K562 (cell line): ENCODE data around the gene VWF. TPM values are rescaled to one million over a fixed set of nuclear protein-coding genes. Genes with fewer than 3 reads are reported as not detected.
"Not testable (repeated sequence)": the region's sequence is repeated elsewhere in the genome, so short reads cannot be mapped to it uniquely, and the experiment has no call there.

Experiments used
- ATAC-seq: fragments of 200-7000 bp; cut with Tn5 transposase; 3 replicates; pipeline ENCODE4 v1.9.1; 2020; ENCODE audit warnings: moderate library complexity
- BruUV-seq: library from RNA; stranded (reverse); fragments of 400-500 nt; replicated peaks from 2 replicates; lab custom pipeline; 2021; lab: Mats Ljungman, UMichigan
- CTCF ChIA-PET: fragments of 300-600 bp; formaldehyde crosslinking; extraction: SDS; loops from one replicate; lab custom pipeline; 2021; ENCODE audit warnings: low intra/inter-chr PET ratio; lab: Yijun Ruan, JAX
- POLR2A ChIA-PET: fragments of 300-600, 350-650 bp; sonication (Branson Sonifier 250); formaldehyde crosslinking; extraction: SDS; loops from one replicate; lab custom pipeline; 2021; ENCODE audit warnings: antibody characterized with exemption, inconsistent platforms; lab: Yijun Ruan, JAX
- DNase-seq, 4 experiments: peaks; one replicate each; pipeline versions ENCODE4 v3.0.0 to v3.0.0-alpha.2; 2011 to 2018; ENCODE audit warnings: low spot score in 3 of 4, mixed read lengths in 3 of 4; ENCODE audit errors: extremely low read depth in 1 of 4
- FAIRE-seq: peaks from 2 replicates; lab custom pipeline; 2011; peaks lifted over from hg19 to GRCh38; lab: Jason Lieb, UNC
- H2AFZ ChIP-seq: 2 replicates; pipeline ENCODE4 v1.6.0; 2011; ENCODE audit warnings: low read depth, low read length, control low read depth, inconsistent platforms
- H3K27ac ChIP-seq: fragments of 200-600 bp; 3 replicates; pipeline ENCODE4 v1.8.0; 2011; ENCODE audit warnings: low read depth, mild to moderate bottlenecking, control low read depth, inconsistent platforms, low read length, moderate library complexity, mixed read lengths; ENCODE audit errors: extremely low read depth
- H3K27me3 ChIP-seq, 2 experiments: fragments of 300-600 bp in 1 of 2; 2 replicates in 1 of 2; 3 replicates in 1 of 2; pipeline versions ENCODE4 v1.6.0 to v1.8.0; 2011; ENCODE audit warnings: inconsistent platforms in 2 of 2, low read length in 2 of 2, mild to moderate bottlenecking in 1 of 2, mixed read lengths in 1 of 2, moderate library complexity in 1 of 2; ENCODE audit not compliant: control insufficient read depth in 2 of 2, insufficient read depth in 2 of 2
- H3K36me3 ChIP-seq: fragments of 300-600 bp; 3 replicates; pipeline ENCODE4 v1.8.0; 2011; ENCODE audit warnings: mild to moderate bottlenecking, low read length, inconsistent platforms; ENCODE audit not compliant: control insufficient read depth, insufficient read depth
- H3K4me1 ChIP-seq, 2 experiments: fragments of 200-600 bp in 1 of 2; replicated peaks in 1 of 2; 2 replicates in 1 of 2; 3 replicates in 1 of 2; pipeline versions ENCODE4 v1.5.1 to v1.8.0; 2011; ENCODE audit warnings: inconsistent platforms in 2 of 2, low read length in 2 of 2, mild to moderate bottlenecking in 1 of 2, mixed read lengths in 1 of 2, moderate library complexity in 1 of 2; ENCODE audit not compliant: control insufficient read depth in 2 of 2, insufficient read depth in 2 of 2
- H3K4me2 ChIP-seq: 2 replicates; pipeline ENCODE4 v1.6.1; 2011; ENCODE audit warnings: low read length, control low read depth, inconsistent platforms, mixed read lengths; ENCODE audit not compliant: insufficient read depth
- H3K4me3 ChIP-seq: fragments of 200-600 bp; sonication (generic), shearing (Covaris generic); 2 replicates; pipeline ENCODE4 v1.5.1; 2016; ENCODE audit warnings: control low read depth, inconsistent platforms
- H3K79me2 ChIP-seq: fragments of 200-600 bp; 3 replicates; pipeline ENCODE4 v1.8.0; 2011; ENCODE audit warnings: low read length, inconsistent platforms; ENCODE audit not compliant: control insufficient read depth, insufficient read depth
- H3K9ac ChIP-seq, 2 experiments: 2 replicates each; pipeline versions ENCODE4 v1.6.0 to v1.6.1; 2011; ENCODE audit warnings: low read depth in 2 of 2, low read length in 2 of 2, control low read depth in 1 of 2, inconsistent platforms in 1 of 2, mild to moderate bottlenecking in 1 of 2, mixed read lengths in 1 of 2; ENCODE audit not compliant: insufficient read depth in 1 of 2
- H3K9me1 ChIP-seq: one replicate; pipeline ENCODE4 v1.6.0; 2011; ENCODE audit warnings: inconsistent platforms, mild to moderate bottlenecking, low read length, moderate library complexity; ENCODE audit not compliant: control insufficient read depth, insufficient read depth
- H3K9me3 ChIP-seq: replicated peaks from 2 replicates; pipeline ENCODE4 v1.5.1; 2011; ENCODE audit warnings: low read depth, low read length, inconsistent platforms; ENCODE audit not compliant: control insufficient read depth, insufficient read depth
- H4K20me1 ChIP-seq: replicated peaks from 2 replicates; pipeline ENCODE4 v1.6.1; 2011; ENCODE audit warnings: low read length, inconsistent platforms, mixed read lengths; ENCODE audit not compliant: control insufficient read depth, insufficient read depth
- WGBS: fragments of 100-300 bp; shearing (Covaris generic); methylation state at CpG from one replicate; pipeline ENCODE4 v1.1.6; 2016; ENCODE audit warnings: low coverage, mixed read lengths; ENCODE audit not compliant: insufficient coverage; ENCODE audit errors: missing lambda C conversion rate; 5-methylcytosine and 5-hydroxymethylcytosine counted together
- in situ Hi-C: fragments of 300-500 bp; cut with MboI; formaldehyde crosslinking; loops from 4 replicates; pipeline ENCODE4 v1.15.0; 2018; ENCODE audit warnings: inconsistent platforms, mixed read lengths
- intact Hi-C: fragments of 100-400 bp; cut with micrococcal nuclease; formaldehyde crosslinking; loops from 2 replicates; pipeline ENCODE4 v1.14.2; 2022
- polyA plus RNA-seq, 8 experiments: library from polyadenylated mRNA; depleted of rRNA in 4 of 8; stranded (reverse) in 5 of 8; unstranded in 3 of 8; fragments of >200 nt; fragmentation: Nextera tagmentation in 2 of 8; fragmentation: Illumina TruSeq in 1 of 8; extraction: Ambion mirVana in 2 of 8; extraction: Trizol in 1 of 8; gene quantifications; 2 replicates each; pipeline versions ENCODE4 v1.2.1 to v1.2.3, GENCODE V29; 2011 to 2014; ENCODE audit warnings: inconsistent platforms in 1 of 8, missing spikeins in 1 of 8
- total RNA-seq, 7 experiments: library from RNA; depleted of rRNA in 6 of 7; stranded (reverse); fragments of >200 nt in 6 of 7; fragmentation: Illumina TruSeq in 2 of 7; extraction: Trizol in 2 of 7; gene quantifications; 2 replicates each; pipeline versions ENCODE4 v1.2.1 to v1.2.3, GENCODE V29; 2011 to 2021; ENCODE audit warnings: low replicate concordance in 1 of 7
- TF ChIP-seq, protein P1 (sequence below): fragments of 450-650 bp; IDR thresholded peaks from 2 replicates; pipeline ENCODE4 v1.7.1; 2018; ENCODE audit warnings: mild to moderate bottlenecking, low read depth; ENCODE audit not compliant: partially characterized antibody
- TF ChIP-seq, protein P2 (sequence below): fragments of 450-650 bp; IDR thresholded peaks from one replicate; pipeline ENCODE4 v1.6.1; 2018; ENCODE audit warnings: mild to moderate bottlenecking, moderate library complexity; ENCODE audit not compliant: partially characterized antibody

VWF gene
- total and polyA plus RNA-seq, 9 of the 15 experiments (the other 6 are each of a cell fraction or from before 2014, with no cell fraction given), result 0.53 TPM; not detected in 8

DNA sequence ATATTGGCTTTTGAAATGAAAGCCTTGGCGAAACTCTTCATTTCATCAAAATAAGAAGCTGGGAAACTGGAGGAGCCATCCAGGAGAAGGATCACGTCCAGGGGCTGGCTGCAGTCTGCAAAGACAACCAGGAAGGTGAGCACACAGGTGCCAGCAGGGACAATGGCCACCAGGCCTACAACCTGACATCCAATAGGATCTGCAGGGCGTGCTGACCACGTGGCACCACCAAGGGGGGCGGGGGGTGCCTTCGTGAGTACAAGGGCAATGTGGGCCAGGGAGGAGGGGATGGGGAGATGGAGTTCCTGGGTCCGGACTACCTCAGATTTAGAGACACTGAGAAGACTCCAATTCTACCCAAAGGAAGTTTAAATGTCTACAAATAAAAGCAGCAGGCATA is 107.7 kb downstream of the VWF start (continued):
- TF ChIP-seq, protein P1, sequence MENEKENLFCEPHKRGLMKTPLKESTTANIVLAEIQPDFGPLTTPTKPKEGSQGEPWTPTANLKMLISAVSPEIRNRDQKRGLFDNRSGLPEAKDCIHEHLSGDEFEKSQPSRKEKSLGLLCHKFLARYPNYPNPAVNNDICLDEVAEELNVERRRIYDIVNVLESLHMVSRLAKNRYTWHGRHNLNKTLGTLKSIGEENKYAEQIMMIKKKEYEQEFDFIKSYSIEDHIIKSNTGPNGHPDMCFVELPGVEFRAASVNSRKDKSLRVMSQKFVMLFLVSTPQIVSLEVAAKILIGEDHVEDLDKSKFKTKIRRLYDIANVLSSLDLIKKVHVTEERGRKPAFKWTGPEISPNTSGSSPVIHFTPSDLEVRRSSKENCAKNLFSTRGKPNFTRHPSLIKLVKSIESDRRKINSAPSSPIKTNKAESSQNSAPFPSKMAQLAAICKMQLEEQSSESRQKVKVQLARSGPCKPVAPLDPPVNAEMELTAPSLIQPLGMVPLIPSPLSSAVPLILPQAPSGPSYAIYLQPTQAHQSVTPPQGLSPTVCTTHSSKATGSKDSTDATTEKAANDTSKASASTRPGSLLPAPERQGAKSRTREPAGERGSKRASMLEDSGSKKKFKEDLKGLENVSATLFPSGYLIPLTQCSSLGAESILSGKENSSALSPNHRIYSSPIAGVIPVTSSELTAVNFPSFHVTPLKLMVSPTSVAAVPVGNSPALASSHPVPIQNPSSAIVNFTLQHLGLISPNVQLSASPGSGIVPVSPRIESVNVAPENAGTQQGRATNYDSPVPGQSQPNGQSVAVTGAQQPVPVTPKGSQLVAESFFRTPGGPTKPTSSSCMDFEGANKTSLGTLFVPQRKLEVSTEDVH, result no peak
- TF ChIP-seq, protein P2, sequence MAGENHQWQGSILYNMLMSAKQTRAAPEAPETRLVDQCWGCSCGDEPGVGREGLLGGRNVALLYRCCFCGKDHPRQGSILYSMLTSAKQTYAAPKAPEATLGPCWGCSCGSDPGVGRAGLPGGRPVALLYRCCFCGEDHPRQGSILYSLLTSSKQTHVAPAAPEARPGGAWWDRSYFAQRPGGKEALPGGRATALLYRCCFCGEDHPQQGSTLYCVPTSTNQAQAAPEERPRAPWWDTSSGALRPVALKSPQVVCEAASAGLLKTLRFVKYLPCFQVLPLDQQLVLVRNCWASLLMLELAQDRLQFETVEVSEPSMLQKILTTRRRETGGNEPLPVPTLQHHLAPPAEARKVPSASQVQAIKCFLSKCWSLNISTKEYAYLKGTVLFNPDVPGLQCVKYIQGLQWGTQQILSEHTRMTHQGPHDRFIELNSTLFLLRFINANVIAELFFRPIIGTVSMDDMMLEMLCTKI, result no peak
- TF ChIP-seq, all 486 proteins: peak for 0

DNA sequence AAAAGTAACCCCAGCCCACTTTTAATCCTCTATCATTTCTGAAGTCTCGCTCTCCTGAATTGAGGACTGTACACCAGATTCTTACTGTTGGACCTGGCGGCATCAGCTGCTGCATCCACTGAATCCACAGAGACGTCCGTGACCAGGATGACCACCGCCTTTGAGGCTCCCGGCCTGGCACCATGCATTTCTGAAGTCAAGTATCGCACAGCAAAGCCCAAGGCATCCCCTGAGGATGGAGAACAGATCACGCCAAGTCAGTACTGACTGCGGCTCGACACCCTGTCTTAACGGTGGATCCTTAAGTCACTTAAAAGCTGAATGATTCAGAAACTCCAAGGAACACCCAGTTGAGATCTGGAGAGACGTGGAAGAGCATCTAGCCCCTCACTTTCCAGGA is 108.5 kb downstream of the VWF start:
- CTCF ChIA-PET, BruUV-seq, H3K9me3 ChIP-seq, H3K9me1 ChIP-seq, FAIRE-seq, H3K4me3 ChIP-seq, in situ Hi-C loops, H4K20me1 ChIP-seq, H3K27ac ChIP-seq, H3K4me2 ChIP-seq, H3K9ac ChIP-seq, H3K36me3 ChIP-seq, H3K79me2 ChIP-seq, H3K4me1 ChIP-seq, DNase-seq, intact Hi-C loops, H2AFZ ChIP-seq, POLR2A ChIA-PET, ATAC-seq: not testable (repeated sequence)
- WGBS, result 0% methylated on average over 11 of the region's 12 CpGs
- H3K27me3 ChIP-seq, result peaks cover 0 to 15% of the 10 kb centered on the region in 2 experiments; a peak in 2 of 5 replicates

DNA sequence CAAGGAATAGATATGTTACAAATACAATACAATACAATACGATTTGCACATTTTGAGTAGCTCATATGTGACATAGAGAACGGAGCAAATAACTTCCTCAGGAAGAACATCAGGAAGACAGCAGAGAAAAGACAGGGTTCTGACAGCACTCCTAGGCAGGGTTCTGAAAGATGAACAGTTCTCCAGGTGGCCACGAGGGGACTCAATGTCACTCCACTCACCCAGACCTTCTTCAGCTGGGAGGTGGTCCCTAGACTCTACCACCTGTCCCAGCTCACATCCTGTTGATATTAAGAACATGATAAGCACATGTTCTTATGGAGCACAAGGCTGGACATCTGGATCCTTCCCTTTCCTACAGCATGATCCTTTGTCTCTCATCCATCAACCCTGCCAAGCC is 109.2 kb downstream of the VWF start:
- H3K27ac ChIP-seq, intact Hi-C loops, BruUV-seq, DNase-seq, H3K36me3 ChIP-seq, H3K9me3 ChIP-seq, POLR2A ChIA-PET, H3K4me1 ChIP-seq, H3K4me3 ChIP-seq, in situ Hi-C loops, H2AFZ ChIP-seq, H3K79me2 ChIP-seq, H3K9ac ChIP-seq, H3K9me1 ChIP-seq, H4K20me1 ChIP-seq, CTCF ChIA-PET, H3K4me2 ChIP-seq: not testable (repeated sequence)
- FAIRE-seq, result peak; percentile 91
- 0% methylated on average over 2 of the region's 3 CpGs for WGBS
- H3K27me3 ChIP-seq, result peaks cover 0 to 15% of the 10 kb centered on the region in 2 experiments; a peak in 2 of 5 replicates
- ATAC-seq, result peak; percentile 88
